ENCODE data around the gene PSME3.

DNA sequence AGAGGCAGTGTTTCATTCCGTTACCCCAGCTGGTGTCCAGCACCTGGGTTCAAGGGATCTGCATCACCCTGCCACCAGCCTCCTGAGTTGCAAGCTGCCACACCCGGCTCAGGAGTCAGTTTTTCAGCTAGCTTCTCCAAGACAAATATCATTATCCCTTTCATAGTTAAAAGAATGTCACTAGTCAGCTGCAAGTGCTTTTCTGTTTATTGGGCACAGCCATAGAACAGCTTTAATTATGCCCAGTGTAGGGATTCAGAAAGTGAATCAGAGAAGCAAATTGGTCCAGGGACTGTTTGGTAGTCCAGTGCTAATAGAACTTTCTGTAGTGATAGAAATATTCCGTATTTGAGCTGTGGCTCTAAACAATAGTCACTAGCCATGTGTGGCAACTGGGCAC is 14.9 kb downstream of the PSME3 start:
- no peak for TF ChIP-seq GATA3 (IDR thresholded peaks at IDR 0.05; ENCODE audit: low read depth, low read length)
- no peak for TF ChIP-seq GATA2 (IDR thresholded peaks at IDR 0.05; ENCODE audit: low read depth, low read length)
